Peyer's patch (tissue), 4 donors: ENCODE measurements around the gene CYBA. TPM values are rescaled to one million over a fixed set of nuclear protein-coding genes. Genes with fewer than 3 reads are reported as not detected.

Source experiments
- DNase-seq, 3 donors: peaks; one replicate each; pipeline ENCODE4 v3.0.0-alpha.2; 2017 to 2019
- H3K27ac ChIP-seq, 4 donors: fragments of 200-600 bp; sonication (generic); one replicate each; pipeline ENCODE4 v1.5.1; 2016 to 2019
- H3K27me3 ChIP-seq, 2 donors: fragments of 200-600 bp; sonication (generic); one replicate each; pipeline ENCODE4 v1.5.1; 2019
- H3K36me3 ChIP-seq, 3 donors: fragments of 200-600 bp; sonication (generic); one replicate each; pipeline ENCODE4 v1.5.1; 2016 to 2019
- H3K4me1 ChIP-seq, 4 donors: fragments of 200-600 bp; sonication (generic); one replicate each; pipeline ENCODE4 v1.5.1; 2016 to 2019
- H3K4me3 ChIP-seq, 4 donors: fragments of 200-600 bp; sonication (generic); 1 replicate in 3 of 4; 2 replicates in 1 of 4; pipeline ENCODE4 v1.5.1; 2016 to 2019; ENCODE audit warnings: mild to moderate bottlenecking in 1 of 4
- H3K9me3 ChIP-seq, 4 donors: fragments of 200-600 bp; sonication (generic); one replicate each; pipeline ENCODE4 v1.5.1; 2016 to 2019; ENCODE audit warnings: mild to moderate bottlenecking in 1 of 4
- POLR2A ChIP-seq, 2 donors: fragments of 450-650 bp; IDR thresholded peaks; one replicate each; pipeline ENCODE4 v1.5.1; 2017; ENCODE audit warnings: antibody characterized with exemption in 2 of 2, mild to moderate bottlenecking in 2 of 2, moderate library complexity in 2 of 2
- total RNA-seq, 4 donors: library from RNA; depleted of rRNA; stranded (reverse); fragments of >200 nt; gene quantifications; one replicate each; pipeline ENCODE4 v1.1.0, GENCODE V29; 2016
- TF ChIP-seq, protein P1 (sequence below), 6 experiments: fragments of 450-650 bp in 4 of 6; fragments of 200-600 bp in 2 of 6; sonication (generic) in 1 of 6; IDR thresholded peaks; one replicate each; pipeline ENCODE4 v1.5.1; 2017 to 2019; ENCODE audit warnings: antibody characterized with exemption in 6 of 6, mild to moderate bottlenecking in 3 of 6, moderate library complexity in 1 of 6

CYBA gene
- total RNA-seq, 4 donors from 2014 or later = 131 to 162 (median 141) TPM

DNA sequence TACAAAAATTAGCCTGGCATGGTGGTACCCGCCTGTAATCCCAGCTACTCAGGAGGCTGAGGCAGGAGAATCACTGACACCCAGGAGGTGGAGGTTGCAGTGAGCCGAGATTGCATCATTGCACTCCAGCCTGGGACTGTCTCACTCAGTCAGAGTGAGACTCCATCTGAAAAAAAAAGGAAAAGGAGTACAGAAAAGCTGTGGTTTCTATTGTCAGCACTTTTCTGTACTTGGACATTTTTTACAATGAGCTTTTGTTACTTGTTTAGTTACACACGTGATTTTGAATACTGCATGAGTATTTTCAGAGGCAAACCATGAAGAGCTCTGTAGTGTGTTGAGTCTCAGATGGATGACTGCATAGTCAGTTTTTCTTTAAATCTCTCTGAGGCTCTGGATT is 54.4 kb downstream of the CYBA start:
- Histone ChIP-seq H3K4me1 (no peaks in the 10 kb centered on the region), H3K27me3 (no peaks in the 10 kb centered on the region), H3K36me3 (peaks cover 0 to 51% (median 0%) of the 10 kb centered on the region in 3 donors), H3K4me3 (no peak overlapping the region), H3K9me3 (no peaks in the 10 kb centered on the region), H3K27ac (no peak overlapping the region)
- no peak for DNase-seq
- no peak for TF ChIP-seq POLR2A (IDR thresholded peaks at IDR 0.05)
- TF ChIP-seq, protein P1, sequence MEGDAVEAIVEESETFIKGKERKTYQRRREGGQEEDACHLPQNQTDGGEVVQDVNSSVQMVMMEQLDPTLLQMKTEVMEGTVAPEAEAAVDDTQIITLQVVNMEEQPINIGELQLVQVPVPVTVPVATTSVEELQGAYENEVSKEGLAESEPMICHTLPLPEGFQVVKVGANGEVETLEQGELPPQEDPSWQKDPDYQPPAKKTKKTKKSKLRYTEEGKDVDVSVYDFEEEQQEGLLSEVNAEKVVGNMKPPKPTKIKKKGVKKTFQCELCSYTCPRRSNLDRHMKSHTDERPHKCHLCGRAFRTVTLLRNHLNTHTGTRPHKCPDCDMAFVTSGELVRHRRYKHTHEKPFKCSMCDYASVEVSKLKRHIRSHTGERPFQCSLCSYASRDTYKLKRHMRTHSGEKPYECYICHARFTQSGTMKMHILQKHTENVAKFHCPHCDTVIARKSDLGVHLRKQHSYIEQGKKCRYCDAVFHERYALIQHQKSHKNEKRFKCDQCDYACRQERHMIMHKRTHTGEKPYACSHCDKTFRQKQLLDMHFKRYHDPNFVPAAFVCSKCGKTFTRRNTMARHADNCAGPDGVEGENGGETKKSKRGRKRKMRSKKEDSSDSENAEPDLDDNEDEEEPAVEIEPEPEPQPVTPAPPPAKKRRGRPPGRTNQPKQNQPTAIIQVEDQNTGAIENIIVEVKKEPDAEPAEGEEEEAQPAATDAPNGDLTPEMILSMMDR (IDR thresholded peaks at IDR 0.05) = no peak

DNA sequence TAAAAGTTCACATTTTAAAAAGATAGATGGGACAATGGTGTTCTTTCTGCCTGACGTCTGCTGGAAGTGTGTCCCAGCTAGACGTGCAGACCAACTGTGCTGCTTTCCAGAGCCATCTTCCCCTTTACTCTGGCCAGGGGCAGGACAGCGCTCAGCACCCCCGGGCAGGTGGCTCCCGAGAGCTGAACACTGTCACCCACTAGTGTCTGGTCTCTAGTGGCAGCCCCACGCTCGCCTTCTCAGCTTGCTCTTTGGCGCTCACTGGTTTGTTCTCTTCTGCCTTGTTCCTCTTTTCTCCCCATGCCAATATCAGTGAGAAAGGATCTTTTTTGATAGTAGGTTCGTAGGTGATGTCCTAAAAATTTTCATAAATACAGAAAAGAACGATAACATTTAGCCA is 54.9 kb downstream of the CYBA start:
- H3K4me3 ChIP-seq = no peak overlapping the region
- H3K9me3 ChIP-seq = no peaks in the 10 kb centered on the region
- H3K4me1 ChIP-seq = no peaks in the 10 kb centered on the region
- no peak for DNase-seq
- H3K27ac ChIP-seq = no peak overlapping the region
- TF ChIP-seq, protein P1 (IDR thresholded peaks at IDR 0.05) = no peak
- TF ChIP-seq POLR2A (IDR thresholded peaks at IDR 0.05) = no peak
- peaks cover 0 to 49% (median 0%) of the 10 kb centered on the region in 3 donors for H3K36me3 ChIP-seq
- H3K27me3 ChIP-seq = no peaks in the 10 kb centered on the region

DNA sequence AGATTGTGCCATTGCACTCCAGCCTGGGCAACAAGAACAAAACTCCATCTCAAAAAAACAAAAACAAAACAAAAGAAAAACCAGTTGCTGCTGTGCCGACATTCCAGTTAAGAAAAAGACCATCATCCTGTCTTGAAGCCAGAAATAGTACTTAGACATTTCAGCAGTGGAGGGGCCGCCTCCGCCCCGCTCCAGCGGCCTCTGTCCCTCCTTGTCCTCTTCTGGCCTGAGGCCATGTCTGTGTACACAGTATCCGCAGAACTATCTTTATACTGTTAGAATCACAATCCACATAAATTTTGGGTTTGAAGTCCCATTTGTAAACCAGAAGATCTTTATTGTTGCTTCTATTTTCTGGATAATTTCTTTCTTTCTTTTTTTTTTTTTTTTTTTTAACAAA is 55.8 kb downstream of the CYBA start:
- Histone ChIP-seq H3K4me3 (no peak overlapping the region), H3K27me3 (no peaks in the 10 kb centered on the region), H3K27ac (no peak overlapping the region), H3K9me3 (no peaks in the 10 kb centered on the region), H3K36me3 (peaks cover 0 to 48% (median 0%) of the 10 kb centered on the region in 3 donors), H3K4me1 (no peaks in the 10 kb centered on the region)
- no peak for DNase-seq
- TF ChIP-seq, protein P1 (IDR thresholded peaks at IDR 0.05) = no peak
- no peak for TF ChIP-seq POLR2A (IDR thresholded peaks at IDR 0.05)

DNA sequence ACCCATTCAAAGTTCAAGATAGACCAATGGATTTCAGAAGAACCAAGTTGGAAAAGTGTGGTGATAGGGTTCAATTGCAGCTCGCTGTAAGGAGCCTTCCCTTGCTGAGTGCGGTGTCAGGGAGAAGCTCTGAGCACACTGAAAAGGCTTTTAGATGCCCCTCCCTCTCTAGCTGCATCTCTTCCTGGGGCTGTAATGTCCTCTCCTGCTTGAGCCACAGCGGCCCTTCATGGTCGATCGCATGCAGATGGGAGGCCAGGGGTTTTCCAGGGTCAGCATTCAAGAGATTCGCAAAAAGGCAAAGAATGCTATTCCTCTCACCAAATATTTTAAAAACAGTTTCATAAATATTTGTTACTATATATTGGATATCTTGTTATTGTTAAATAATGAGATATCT is 56.9 kb downstream of the CYBA start:
- Histone ChIP-seq H3K27ac (no peak overlapping the region), H3K9me3 (no peaks in the 10 kb centered on the region), H3K4me3 (no peak overlapping the region), H3K4me1 (no peaks in the 10 kb centered on the region), H3K36me3 (peaks cover 0 to 48% (median 0%) of the 10 kb centered on the region in 3 donors), H3K27me3 (no peaks in the 10 kb centered on the region)
- TF ChIP-seq POLR2A (IDR thresholded peaks at IDR 0.05) = no peak
- TF ChIP-seq, protein P1 (IDR thresholded peaks at IDR 0.05) = no peak
- no peak for DNase-seq

DNA sequence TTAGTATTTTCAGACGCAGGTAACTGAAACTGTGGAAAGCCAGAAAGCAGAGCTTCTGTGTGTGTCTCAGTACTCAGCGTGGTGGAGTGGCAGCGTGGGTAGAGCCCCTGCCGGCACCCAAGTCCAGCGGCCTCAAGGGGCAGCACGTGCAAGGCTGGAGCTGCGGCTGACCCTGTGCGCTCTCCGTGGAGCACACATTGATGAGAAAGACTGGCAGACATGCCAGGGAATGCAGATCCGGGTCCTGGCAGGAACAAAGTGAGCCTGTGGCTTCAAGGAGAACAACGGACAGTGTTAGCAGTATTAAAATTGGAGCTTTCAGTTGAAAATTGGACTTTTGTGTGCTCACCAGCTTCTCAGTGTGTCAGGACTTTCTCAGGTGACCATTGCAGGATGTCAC is 57.4 kb downstream of the CYBA start:
- Histone ChIP-seq H3K4me1 (no peaks in the 10 kb centered on the region), H3K27ac (no peak overlapping the region), H3K36me3 (peaks cover 0 to 47% (median 0%) of the 10 kb centered on the region in 3 donors), H3K4me3 (no peak overlapping the region), H3K9me3 (no peaks in the 10 kb centered on the region), H3K27me3 (no peaks in the 10 kb centered on the region)
- TF ChIP-seq POLR2A (IDR thresholded peaks at IDR 0.05) = no peak
- TF ChIP-seq, protein P1 (IDR thresholded peaks at IDR 0.05) = no peak
- no peak for DNase-seq

Other genes with a start within 250 kb of the CYBA start
- 1 to 10 TPM; 3.0 to 7.9 (median 4.9) TPM for gene ZFPM1, start 197.8 kb downstream of the CYBA start, total RNA-seq
- gene ZC3H18, start 80.7 kb downstream of the CYBA start, total RNA-seq = 10 to 100 TPM; 22.8 to 47.0 (median 32.9) TPM
- not detected for gene IL17C, start 12.5 kb downstream of the CYBA start, total RNA-seq
- 100 to 1,000 TPM in 1 of 4 donors, 10 to 100 TPM in 3; 36.8 to 107 (median 60.6) TPM for gene MVD, start 12.0 kb upstream of the CYBA start, total RNA-seq
- under 1 TPM in 2 of 4 donors, not detected in 2; 0.70 to 0.80 TPM for gene SNAI3, start 35.5 kb upstream of the CYBA start, total RNA-seq
- 10 to 100 TPM; 14.5 to 64.4 (median 23.1) TPM for gene RNF166, start 55.4 kb upstream of the CYBA start, total RNA-seq
- gene CTU2, start 55.5 kb upstream of the CYBA start, total RNA-seq = 10 to 100 TPM in 2 of 4 donors, 1 to 10 TPM in 2; 3.9 to 25.1 (median 9.3) TPM
- gene PIEZO1, start 134.2 kb upstream of the CYBA start, total RNA-seq = 100 to 1,000 TPM in 3 of 4 donors, 10 to 100 TPM in 1; 76.9 to 218 (median 183) TPM
- 10 to 100 TPM in 2 of 4 donors, 1 to 10 TPM in 2; 7.9 to 28.1 (median 10.1) TPM for gene CDT1, start 152.7 kb upstream of the CYBA start, total RNA-seq
- gene APRT, start 160.9 kb upstream of the CYBA start, total RNA-seq = 100 to 1,000 TPM; 109 to 190 (median 122) TPM
- gene GALNS, start 205.9 kb upstream of the CYBA start, total RNA-seq = 100 to 1,000 TPM in 3 of 4 donors, 10 to 100 TPM in 1; 46.4 to 180 (median 133) TPM
- gene TRAPPC2L, start 206.1 kb upstream of the CYBA start, total RNA-seq = 10 to 100 TPM; 20.4 to 47.9 (median 35.4) TPM
- gene PABPN1L, start 215.6 kb upstream of the CYBA start, total RNA-seq = not detected